ENCODE results near the gene SLC7A6.

The SLC7A6 gene

GRCh38 chr16:68257251-68257905 is 6.9 kb upstream of the SLC7A6 start:
- DNase-seq (ENCODE audit: low read depth in 3 of 3) = no peak

GRCh38 chr16:68257906-68258800 is 6.2 kb upstream of the SLC7A6 start:
- no peak for DNase-seq (ENCODE audit: low read depth in 3 of 3)

- DNase-seq (ENCODE audit: low read depth in 3 of 3) = no peak
Observed at GRCh38 chr16:68259007-68259825, 5.1 kb upstream of the SLC7A6 start.

GRCh38 chr16:68263559-68264127 is 683 bp upstream of the SLC7A6 start:
- DNase-seq (ENCODE audit: low read depth in 3 of 3) = no peak

GRCh38 chr16:68265078-68265920 is 973 bp downstream of the SLC7A6 start:
- DNase-seq (ENCODE audit: low read depth in 3 of 3) = no peak

- no peak for DNase-seq (ENCODE audit: low read depth in 3 of 3)
Observed at GRCh38 chr16:68267612-68268405, 3.5 kb downstream of the SLC7A6 start.

- DNase-seq (ENCODE audit: low read depth in 3 of 3) = no peak
Observed at GRCh38 chr16:68269793-68270192, 5.5 kb downstream of the SLC7A6 start.

GRCh38 chr16:68270353-68270752 is 6.0 kb downstream of the SLC7A6 start:
- DNase-seq (ENCODE audit: low read depth in 3 of 3) = no peak

- no peak for DNase-seq (ENCODE audit: low read depth in 3 of 3)
Observed at GRCh38 chr16:68272507-68273209, 8.3 kb downstream of the SLC7A6 start.

GRCh38 chr16:68273459-68273858 is 9.1 kb downstream of the SLC7A6 start:
- no peak for DNase-seq (ENCODE audit: low read depth in 3 of 3)

- DNase-seq (ENCODE audit: low read depth in 3 of 3) = no peak
Observed at GRCh38 chr16:68273896-68274295, 9.6 kb downstream of the SLC7A6 start.

- DNase-seq (ENCODE audit: low read depth in 3 of 3) = no peak
Observed at GRCh38 chr16:68274441-68274840, 10.1 kb downstream of the SLC7A6 start.

GRCh38 chr16:68275611-68276191 is 11.4 kb downstream of the SLC7A6 start:
- no peak for DNase-seq (ENCODE audit: low read depth in 3 of 3)

- DNase-seq (ENCODE audit: low read depth in 3 of 3) = no peak
Observed at GRCh38 chr16:68276223-68276622, 11.9 kb downstream of the SLC7A6 start.

GRCh38 chr16:68279726-68280558 is 15.6 kb downstream of the SLC7A6 start:
- DNase-seq (ENCODE audit: low read depth in 3 of 3) = no peak

- DNase-seq (ENCODE audit: low read depth in 3 of 3) = no peak
Observed at GRCh38 chr16:68281368-68282063, 17.2 kb downstream of the SLC7A6 start.

- DNase-seq (ENCODE audit: low read depth in 3 of 3) = no peak
Observed at GRCh38 chr16:68282064-68282452, 17.7 kb downstream of the SLC7A6 start.

- DNase-seq (ENCODE audit: low read depth in 3 of 3) = no peak
Observed at GRCh38 chr16:68283346-68283745, 19.0 kb downstream of the SLC7A6 start.

Measured in stimulated activated CD4-positive, alpha-beta T cell treated with anti-CD3 and anti-CD28 coated beads, TNF-alpha, amount 100 ng/mL, for 4 hours (primary cell).